ENCODE data around the gene CHST6.

GRCh38 chr16:75526032-75526790 is 31.0 kb upstream of the CHST6 start:
- TF ChIP-seq, protein P1, sequence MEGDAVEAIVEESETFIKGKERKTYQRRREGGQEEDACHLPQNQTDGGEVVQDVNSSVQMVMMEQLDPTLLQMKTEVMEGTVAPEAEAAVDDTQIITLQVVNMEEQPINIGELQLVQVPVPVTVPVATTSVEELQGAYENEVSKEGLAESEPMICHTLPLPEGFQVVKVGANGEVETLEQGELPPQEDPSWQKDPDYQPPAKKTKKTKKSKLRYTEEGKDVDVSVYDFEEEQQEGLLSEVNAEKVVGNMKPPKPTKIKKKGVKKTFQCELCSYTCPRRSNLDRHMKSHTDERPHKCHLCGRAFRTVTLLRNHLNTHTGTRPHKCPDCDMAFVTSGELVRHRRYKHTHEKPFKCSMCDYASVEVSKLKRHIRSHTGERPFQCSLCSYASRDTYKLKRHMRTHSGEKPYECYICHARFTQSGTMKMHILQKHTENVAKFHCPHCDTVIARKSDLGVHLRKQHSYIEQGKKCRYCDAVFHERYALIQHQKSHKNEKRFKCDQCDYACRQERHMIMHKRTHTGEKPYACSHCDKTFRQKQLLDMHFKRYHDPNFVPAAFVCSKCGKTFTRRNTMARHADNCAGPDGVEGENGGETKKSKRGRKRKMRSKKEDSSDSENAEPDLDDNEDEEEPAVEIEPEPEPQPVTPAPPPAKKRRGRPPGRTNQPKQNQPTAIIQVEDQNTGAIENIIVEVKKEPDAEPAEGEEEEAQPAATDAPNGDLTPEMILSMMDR (IDR thresholded peaks at IDR 0.05): no peak
- no peak for TF ChIP-seq POLR2A (IDR thresholded peaks at IDR 0.05)

All from right lobe of liver (tissue), 4 donors.